KMS-11 (cell line): ENCODE measurements around the gene ZNF525.
A peak's percentile ranks its signal among the peaks of the same experiment; 100 is the strongest.

Source experiments
- H2AFZ ChIP-seq: fragments of 200-600 bp; sonication (generic); 2 replicates; pipeline ENCODE4 v1.6.1; 2016; ENCODE audit warnings: antibody characterized with exemption, mixed run types, low read depth
- H3K27ac ChIP-seq: fragments of 200-600 bp; sonication (generic); 2 replicates; pipeline ENCODE4 v1.6.1; 2016; ENCODE audit warnings: mild to moderate bottlenecking, mixed run types
- H3K27me3 ChIP-seq: fragments of 200-600 bp; sonication (generic); 2 replicates; pipeline ENCODE4 v1.6.1; 2017; ENCODE audit warnings: mild to moderate bottlenecking, low read depth, mixed run types, moderate library complexity; ENCODE audit not compliant: insufficient read depth
- H3K36me3 ChIP-seq: fragments of 200-600 bp; sonication (generic); 2 replicates; pipeline ENCODE4 v1.6.1; 2017; ENCODE audit warnings: mild to moderate bottlenecking, mixed run types; ENCODE audit not compliant: insufficient read depth
- H3K4me1 ChIP-seq: fragments of 200-600 bp; sonication (generic); 2 replicates; pipeline ENCODE4 v1.6.1; 2016; ENCODE audit warnings: mild to moderate bottlenecking, low read depth, mixed run types; ENCODE audit not compliant: poor library complexity, severe bottlenecking
- H3K4me2 ChIP-seq: fragments of 200-600 bp; sonication (generic); 2 replicates; pipeline ENCODE4 v1.7.0; 2016; ENCODE audit warnings: mild to moderate bottlenecking, mixed run types
- H3K4me3 ChIP-seq: fragments of 200-600 bp; sonication (generic); IDR thresholded peaks from 2 replicates; pipeline ENCODE4 v1.6.1; 2017; ENCODE audit warnings: low read depth, low read length, mixed read lengths; ENCODE audit not compliant: insufficient read depth
- H3K79me2 ChIP-seq: fragments of 200-600 bp; sonication (generic); 2 replicates; pipeline ENCODE4 v1.6.1; 2016; ENCODE audit warnings: low read depth, mixed run types; ENCODE audit not compliant: insufficient read depth
- H3K9ac ChIP-seq: fragments of 200-600 bp; sonication (generic); 2 replicates; pipeline ENCODE4 v1.6.1; 2016; ENCODE audit warnings: mild to moderate bottlenecking, mixed run types
- H4K20me1 ChIP-seq: fragments of 200-600 bp; sonication (generic); 2 replicates; pipeline ENCODE4 v1.6.1; 2016; ENCODE audit warnings: mild to moderate bottlenecking, mixed run types; ENCODE audit not compliant: insufficient read depth
- CTCF ChIP-seq: fragments of 200-600 bp; sonication (generic); conservative IDR thresholded peaks from 2 replicates; pipeline ENCODE4 v1.6.1; 2017; ENCODE audit warnings: low read depth, mild to moderate bottlenecking, antibody characterized with exemption, low read length, moderate library complexity, mixed read lengths

The ZNF525 gene

GRCh38 chr19:53424968-53425597 is 59.6 kb downstream of the ZNF525 start:
- peak; percentile 23; the same call in 1 of the 2 replicates for TF ChIP-seq CTCF
- no peak overlapping the region for H2AFZ ChIP-seq
- no peak overlapping the region for H3K27ac ChIP-seq
- H3K4me2 ChIP-seq, result no peak overlapping the region
- no peak overlapping the region for H3K9ac ChIP-seq
- H3K36me3 ChIP-seq, result no peaks in the 10 kb centered on the region
- no peaks in the 10 kb centered on the region for H3K4me1 ChIP-seq
- no peaks in the 10 kb centered on the region for H3K27me3 ChIP-seq
- no peaks in the 10 kb centered on the region for H4K20me1 ChIP-seq
- no peak overlapping the region for H3K4me3 ChIP-seq
- no peaks in the 10 kb centered on the region for H3K79me2 ChIP-seq

- Histone ChIP-seq H3K4me1 (no peaks in the 10 kb centered on the region), H3K4me3 (no peak within 1 kb of the TSS), H2AFZ (peak within 1 kb of the TSS; percentile 57; the same call in 1 of the 2 replicates), H3K4me2 (no peak within 1 kb of the TSS), H3K27me3 (no peaks in the 10 kb centered on the region), H3K9ac (peak within 1 kb of the TSS; percentile 63), H4K20me1 (no peaks in the 10 kb centered on the region), H3K27ac (peak within 1 kb of the TSS; percentile 32; the same call in 1 of the 2 replicates), H3K79me2 (no peaks in the 10 kb centered on the region), H3K36me3 (no peaks in the 10 kb centered on the region)
- TF ChIP-seq CTCF, result peak; percentile 30; the same call in 1 of the 2 replicates
Measured at GRCh38 chr19:53431399-53432087, 66.0 kb downstream of the ZNF525 start, which contains the start of gene ZNF761. Gene ZNF761, plus strand, starts transcription at chr19:53431984. Its CDS starts 15,285 bp downstream, at chr19:53447269.

- peak overlapping the region; percentile 32; the same call in 1 of the 2 replicates for H3K27ac ChIP-seq
- no peaks in the 10 kb centered on the region for H3K4me1 ChIP-seq
- no peaks in the 10 kb centered on the region for H3K79me2 ChIP-seq
- H3K27me3 ChIP-seq, result no peaks in the 10 kb centered on the region
- no peaks in the 10 kb centered on the region for H4K20me1 ChIP-seq
- H3K36me3 ChIP-seq, result no peaks in the 10 kb centered on the region
- TF ChIP-seq CTCF, result no peak
- H3K4me3 ChIP-seq, result no peak overlapping the region
- H2AFZ ChIP-seq, result peak overlapping the region; percentile 57; the same call in 1 of the 2 replicates
- H3K9ac ChIP-seq, result peak overlapping the region; percentile 63
- no peak overlapping the region for H3K4me2 ChIP-seq
Measured at GRCh38 chr19:53432088-53432661, 66.7 kb downstream of the ZNF525 start.
